GM18502 (cell line): ENCODE results near the gene ATP9B.
A peak's percentile ranks its signal among the peaks of the same experiment; 100 is the strongest.

Experiments used
- ATAC-seq: cut with Tn5 transposase; IDR thresholded peaks from one replicate; pipeline ENCODE4 v1.9.1; 2021; ENCODE audit warnings: mild to moderate bottlenecking; ENCODE audit not compliant: unreplicated experiment, poor library complexity

The ATP9B gene

DNA sequence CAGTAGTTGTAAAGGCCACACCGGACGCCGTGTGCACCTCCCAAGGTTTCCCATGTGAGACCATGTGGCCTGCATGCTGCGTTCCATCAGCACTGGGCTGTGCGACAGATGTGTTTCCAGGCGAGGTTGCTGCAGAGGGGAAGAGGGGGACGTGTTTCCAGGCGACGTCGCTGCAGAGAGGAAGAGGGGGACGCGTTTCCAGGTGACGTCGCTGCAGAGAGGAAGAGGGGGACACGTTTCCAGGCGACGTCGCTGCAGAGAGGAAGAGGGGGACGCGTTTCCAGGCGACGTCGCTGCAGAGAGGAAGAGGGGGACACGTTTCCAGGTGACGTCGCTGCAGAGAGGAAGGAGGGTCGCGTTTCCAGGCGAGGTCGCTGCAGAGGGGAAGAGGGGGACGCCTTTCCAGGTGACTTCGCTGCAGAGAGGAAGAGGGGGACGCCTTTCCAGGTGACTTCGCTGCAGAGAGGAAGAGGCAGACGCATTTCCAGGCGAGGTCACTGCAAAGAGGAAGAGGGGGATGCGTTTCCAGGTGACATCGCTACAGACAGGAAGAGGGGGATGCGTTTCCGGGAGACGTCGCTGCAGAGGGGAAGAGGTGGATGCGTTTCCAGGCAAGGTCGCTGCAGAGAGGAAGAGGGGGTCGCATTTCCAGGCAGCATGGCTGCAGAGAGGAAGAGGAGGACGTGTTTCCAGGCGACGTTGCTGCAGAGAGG lies 351.0 kb downstream of the ATP9B start:
- ATAC-seq = no peak

DNA sequence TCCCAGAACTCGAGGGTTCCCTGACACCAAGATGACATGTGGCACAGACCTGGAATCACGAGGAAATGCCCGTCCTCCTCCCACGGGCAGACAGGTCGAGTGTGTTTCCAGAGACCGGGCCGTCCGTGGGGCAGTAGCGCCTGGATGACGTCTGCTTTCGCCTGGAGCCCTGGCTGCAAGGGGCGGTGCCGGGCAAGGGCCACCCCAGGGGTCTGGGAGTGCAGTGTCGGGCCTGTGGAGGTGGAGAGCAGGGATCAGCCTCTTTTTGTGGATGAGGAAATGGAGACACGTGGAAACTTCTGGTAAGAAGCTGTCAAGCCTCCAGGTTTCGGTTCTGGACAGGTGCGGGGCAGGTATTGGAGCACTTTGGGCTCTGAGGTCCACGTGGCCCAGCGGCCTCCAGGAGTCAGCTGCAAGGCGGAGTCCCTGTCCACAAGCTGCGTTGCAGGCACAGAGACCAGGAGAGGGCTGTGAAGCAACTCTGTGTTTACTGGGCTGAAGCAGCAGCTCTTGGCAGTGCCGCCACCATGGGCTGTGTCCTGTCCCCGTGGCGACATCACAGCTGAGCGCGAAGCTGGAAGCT lies 352.2 kb downstream of the ATP9B start:
- ATAC-seq = no peak

DNA sequence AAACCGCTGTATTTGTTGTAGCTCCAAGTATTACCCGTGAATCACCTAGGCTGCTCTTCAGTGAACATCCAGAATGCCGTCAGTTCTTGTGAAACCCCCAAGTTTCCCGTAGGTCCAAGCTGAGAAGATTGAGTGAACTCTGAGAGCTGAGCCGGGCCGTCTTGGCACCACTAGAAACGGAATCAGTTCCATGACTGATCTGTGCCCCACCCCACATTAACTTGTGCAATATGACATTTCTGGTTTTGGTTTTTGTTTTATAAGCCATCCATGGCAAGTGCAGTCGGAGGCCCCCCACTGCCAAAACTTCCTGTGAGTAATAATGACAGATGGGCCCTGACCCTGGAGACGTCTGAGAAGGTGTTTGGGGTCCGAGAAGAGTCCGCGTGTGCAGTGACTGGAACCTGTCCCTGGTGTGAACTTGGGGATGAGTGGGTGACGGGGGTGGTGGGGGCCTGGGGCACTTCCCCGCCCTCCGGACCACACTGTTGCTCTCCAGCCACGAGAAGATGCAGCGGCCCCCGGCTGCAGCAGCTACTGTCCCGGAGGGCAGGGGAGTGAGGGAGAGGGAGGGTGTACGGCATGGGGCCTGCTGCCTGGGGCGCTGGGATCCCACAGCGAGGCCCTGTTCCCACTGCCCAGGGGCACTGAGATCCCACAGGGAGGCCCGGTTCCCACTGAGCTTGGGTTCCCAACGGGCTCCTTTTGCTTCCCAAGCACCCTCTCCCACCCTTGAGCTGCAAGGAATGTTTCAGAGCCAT lies 353.0 kb downstream of the ATP9B start:
- ATAC-seq = peak; percentile 92

DNA sequence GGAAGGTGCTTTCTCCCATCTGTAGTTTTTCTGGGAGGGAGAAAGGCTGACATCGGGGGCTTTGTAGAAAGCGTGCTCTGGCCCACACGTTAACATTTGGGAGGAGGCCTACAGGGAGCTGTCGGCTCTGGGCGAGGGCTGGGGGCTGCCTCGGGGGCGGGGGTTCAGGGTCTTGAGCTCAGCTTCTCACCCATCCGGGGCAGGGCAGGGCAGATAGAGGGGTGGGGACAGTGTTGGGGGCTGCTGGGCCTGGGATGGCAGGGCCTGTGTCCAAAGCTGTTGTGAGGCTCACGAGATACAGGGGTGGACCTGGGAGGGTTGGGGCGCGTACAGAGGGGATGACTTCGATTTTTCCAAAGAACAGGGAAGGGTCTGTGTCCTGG lies 353.6 kb downstream of the ATP9B start:
- no peak for ATAC-seq

DNA sequence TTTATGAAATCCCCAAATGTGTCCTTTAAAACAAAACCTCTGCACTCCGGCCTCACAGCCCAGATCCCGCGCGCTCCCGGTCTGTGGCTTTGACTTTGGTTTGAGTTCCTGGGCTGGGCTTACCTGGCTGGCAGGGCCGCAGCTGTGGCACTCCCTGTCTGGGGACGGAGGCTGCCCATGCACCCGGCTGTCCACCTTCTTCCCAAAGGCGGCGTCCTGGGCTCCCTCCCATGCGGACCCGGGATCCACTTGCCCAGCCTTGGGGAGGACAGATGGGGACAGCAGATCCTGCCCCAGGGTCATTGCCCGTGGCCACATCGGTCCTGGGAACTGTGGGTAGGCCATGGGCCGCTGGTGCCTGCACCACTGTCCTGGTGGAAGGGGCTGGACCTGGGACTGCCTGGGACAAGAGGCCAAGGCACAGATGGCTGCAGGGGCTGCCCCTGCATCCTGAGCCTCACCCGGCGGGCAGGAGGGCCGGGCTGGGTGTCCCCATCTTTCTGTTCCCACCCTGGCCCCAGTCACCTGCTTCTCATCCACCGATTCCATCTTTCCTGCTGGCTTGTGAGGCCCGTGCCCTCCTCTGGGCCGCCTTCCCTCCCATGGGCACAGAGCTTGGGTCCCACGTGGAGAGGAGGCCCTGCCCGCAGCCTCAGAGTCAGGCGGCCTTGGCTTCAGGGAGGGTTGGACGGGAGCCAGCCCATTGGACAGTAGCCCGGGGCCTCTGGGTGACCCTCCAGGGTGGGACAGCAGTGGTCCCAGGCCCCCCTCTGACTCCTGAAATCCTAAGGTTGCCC lies 354.2 kb downstream of the ATP9B start:
- no peak for ATAC-seq

- ATAC-seq = no peak
These were observed 354.9 kb downstream of the ATP9B start for GRCh38 chr18:79424008-79424565.

GRCh38 chr18:79424880-79425568 lies 355.8 kb downstream of the ATP9B start:
- ATAC-seq = no peak

- no peak for ATAC-seq
These were observed 356.3 kb downstream of the ATP9B start for GRCh38 chr18:79425569-79425886.

- no peak for ATAC-seq
These were observed 357.4 kb downstream of the ATP9B start for GRCh38 chr18:79426376-79427300.

GRCh38 chr18:79427368-79428225 lies 358.4 kb downstream of the ATP9B start:
- no peak for ATAC-seq
